KBM-7 (cell line): ENCODE measurements around the gene ABCA4.
"Not testable (repeated sequence)": the region's sequence is repeated elsewhere in the genome, so short reads cannot be mapped to it uniquely, and the experiment has no call there.

Source experiments
- DNase-seq: peaks from one replicate; pipeline ENCODE4 v3.0.0-alpha.2; 2015
- in situ Hi-C: fragments of 300-500 bp; cut with MboI; formaldehyde crosslinking; loops from 2 replicates; pipeline ENCODE4 v1.14.3; 2020; ENCODE audit warnings: low sequenced_read_pairs, low pct_unique_long_range_greater_than_20kb, mixed read lengths

ABCA4 gene

GRCh38 chr1:94000510-94001282 is 120.3 kb downstream of the ABCA4 start:
- in situ Hi-C loops = no loop called here
- DNase-seq = no peak

GRCh38 chr1:93999840-94000415 is 121.0 kb downstream of the ABCA4 start:
- no peak for DNase-seq
- in situ Hi-C loops = no loop called here

DNA sequence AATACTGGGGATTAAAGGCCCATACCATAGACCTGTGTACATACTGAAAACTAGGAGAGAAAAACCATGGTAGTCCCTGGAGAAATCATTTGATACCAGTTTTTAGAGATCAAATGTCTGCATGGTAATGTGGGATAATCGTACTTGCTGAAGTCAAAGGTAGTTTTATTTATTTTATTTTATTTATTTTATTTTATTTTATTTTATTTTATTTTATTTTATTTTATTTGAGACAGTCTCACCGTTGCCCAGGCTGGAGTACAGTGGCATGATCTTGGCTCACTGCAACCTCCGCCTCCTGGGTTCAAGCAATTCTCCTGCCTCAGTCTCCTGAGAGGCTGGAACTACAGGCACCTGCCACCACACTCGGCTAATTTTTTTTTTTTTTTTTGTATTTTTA is 122.4 kb downstream of the ABCA4 start:
- in situ Hi-C loops, DNase-seq: not testable (repeated sequence)

DNA sequence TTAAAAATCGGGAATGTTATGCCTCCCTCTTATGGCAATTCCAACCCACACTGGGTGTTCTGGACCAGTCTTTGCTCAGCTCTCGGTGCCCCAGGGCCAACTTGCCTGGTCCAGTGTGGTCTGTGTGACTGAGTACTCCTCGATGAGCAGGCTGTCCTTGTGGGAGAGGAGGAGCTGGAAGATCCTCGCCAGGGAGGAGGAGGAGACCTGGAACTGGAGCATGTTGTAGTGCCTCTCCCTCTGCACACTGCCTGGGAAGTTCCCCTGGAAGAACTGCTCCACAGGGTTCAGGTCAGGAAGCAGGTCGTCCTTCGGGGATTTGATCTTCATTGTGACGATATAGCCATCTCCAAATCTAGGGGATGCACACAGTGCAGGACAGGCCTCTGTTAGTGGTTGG is 123.2 kb downstream of the ABCA4 start:
- in situ Hi-C loops = no loop called here
- DNase-seq = no peak

GRCh38 chr1:93995837-93996536 is 125.0 kb downstream of the ABCA4 start:
- in situ Hi-C loops = no loop called here
- DNase-seq = no peak

GRCh38 chr1:93993731-93994130 is 127.2 kb downstream of the ABCA4 start:
- no peak for DNase-seq
- in situ Hi-C loops = no loop called here

DNA sequence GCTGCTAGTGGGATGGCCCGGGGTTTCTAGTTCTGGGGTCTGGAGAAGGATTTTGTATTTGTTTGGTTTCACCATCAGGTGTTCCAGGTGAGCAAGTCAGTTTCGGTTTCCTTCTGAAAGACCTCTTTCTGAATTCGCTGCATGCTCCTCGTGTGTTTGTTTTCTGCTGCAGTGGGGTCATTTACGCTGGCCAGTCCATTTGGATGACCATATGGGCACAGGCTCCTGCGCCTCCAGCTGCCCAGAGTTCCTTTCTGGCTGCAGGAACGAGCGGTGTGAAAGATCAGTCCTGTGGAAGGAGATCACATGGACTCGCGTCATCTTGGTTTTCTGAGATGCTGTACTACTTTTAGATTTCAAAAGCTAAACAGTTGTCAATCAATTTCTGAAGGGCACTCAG is 128.0 kb downstream of the ABCA4 start:
- no peak for DNase-seq
- in situ Hi-C loops = no loop called here

DNA sequence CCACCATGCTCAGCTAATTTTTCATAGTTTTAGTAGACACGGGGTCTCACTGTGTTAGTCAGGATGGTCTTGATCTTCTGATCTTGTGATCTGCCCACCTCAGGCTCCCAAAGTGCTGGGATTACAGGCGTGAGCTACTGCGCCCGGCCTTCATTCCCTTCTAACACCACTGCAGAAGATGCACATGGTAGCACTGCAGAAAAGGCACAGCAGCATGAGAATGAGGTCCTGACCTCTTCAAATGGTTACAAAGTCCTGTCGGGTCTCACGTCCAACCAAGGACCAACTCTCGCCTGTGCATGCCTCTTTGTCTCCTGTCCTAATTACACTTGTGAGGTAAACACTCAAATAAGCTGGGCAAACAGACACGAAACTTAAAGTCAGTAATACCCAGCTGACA is 128.8 kb downstream of the ABCA4 start:
- in situ Hi-C loops = no loop called here
- no peak for DNase-seq

- no peak for DNase-seq
- in situ Hi-C loops = no loop called here
Measured at GRCh38 chr1:93991271-93991670, 129.7 kb downstream of the ABCA4 start.

DNA sequence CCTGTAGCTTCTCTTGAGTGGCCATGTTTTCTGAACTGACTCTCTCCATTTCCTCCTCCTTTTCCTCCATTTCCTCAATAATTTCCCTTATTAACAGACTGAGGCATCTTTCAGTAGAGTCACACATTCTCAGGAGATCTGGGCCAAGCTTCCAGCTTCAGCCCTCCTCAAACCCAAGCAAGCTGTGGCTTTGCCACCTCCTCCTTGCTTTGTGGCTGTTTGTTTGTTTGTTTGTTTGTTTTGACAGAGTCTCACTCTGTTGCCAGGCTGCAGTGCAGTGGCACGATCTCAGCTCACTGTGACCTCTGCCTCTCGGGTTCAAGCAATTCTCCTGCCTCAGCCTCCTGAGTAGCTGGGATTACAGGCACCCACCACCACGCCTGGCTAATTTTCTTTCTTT is 130.5 kb downstream of the ABCA4 start:
- DNase-seq, in situ Hi-C loops: not testable (repeated sequence)

DNA sequence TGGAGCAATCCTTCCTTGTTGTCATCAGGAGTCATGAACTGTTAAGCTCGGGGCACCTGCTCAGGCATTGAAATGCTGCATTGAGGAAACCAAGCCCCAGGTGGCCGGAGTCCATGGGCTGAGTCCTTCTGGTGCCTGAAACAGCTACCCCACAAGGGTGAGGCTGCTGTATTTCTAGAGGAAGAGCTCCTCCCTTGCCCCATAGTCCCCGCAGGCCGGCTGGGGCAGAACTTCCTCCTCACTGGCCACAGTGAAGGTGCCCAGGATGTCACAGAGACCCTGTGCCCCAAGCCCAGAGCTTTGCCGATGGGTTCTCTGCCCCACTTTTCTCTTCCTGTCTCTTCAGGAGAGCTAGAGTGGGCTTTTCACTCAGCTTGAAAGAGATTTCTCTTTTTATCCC is 130.9 kb downstream of the ABCA4 start:
- DNase-seq = no peak
- in situ Hi-C loops = no loop called here

DNA sequence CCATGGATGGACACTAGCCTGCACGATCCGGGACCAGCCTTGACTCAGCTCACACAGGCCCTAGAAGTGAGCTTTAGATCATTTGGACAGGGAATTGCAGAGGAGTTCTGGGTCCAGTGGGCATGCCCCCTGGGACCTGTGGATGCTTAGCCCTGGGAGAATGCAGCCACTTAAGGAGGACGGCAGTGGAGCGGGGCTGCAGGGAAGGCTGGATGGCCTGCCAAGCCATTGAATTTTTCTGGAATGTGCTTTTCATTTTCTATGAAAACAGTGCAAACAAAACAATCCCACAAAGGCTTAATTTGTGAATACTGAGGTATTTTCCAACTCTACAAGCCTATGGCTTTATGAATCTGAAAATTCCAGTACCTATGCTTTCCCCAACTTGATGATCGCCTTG is 131.3 kb downstream of the ABCA4 start:
- in situ Hi-C loops = no loop called here
- DNase-seq = no peak

DNA sequence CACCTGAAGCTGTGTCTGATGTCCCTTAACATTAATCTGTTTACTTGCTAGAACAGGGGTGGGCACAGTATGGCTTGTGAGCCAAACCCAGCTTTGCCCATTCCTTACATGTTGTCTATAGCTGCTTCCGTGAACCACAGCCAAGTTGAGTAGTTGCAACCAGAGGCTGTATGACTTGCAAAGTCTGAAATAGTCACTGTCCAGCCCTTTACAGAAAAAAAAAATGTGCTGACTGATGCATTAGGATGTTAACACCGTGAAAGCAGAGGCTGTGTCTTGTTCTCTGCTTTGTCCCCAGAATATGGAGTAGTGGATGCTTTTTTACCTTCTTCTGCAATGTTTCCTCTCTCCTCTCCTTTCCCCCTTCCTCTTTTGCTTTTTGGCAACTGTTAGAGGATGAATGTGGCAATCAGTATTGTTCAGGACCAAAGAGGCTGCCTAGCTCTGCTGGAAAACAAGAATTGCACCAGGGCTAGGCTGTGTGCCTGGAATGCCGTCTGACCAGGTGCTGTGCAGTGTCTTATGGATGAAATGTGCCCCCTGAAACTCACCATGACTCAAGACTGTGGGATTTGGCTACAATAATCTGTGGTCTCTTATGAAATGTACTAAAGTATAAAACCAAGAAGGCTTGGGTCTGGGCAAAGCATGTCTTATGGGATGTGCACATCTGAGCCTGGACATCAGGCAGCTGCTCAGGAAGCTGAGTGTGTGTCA is 132.2 kb downstream of the ABCA4 start:
- in situ Hi-C loops = no loop called here
- no peak for DNase-seq

DNA sequence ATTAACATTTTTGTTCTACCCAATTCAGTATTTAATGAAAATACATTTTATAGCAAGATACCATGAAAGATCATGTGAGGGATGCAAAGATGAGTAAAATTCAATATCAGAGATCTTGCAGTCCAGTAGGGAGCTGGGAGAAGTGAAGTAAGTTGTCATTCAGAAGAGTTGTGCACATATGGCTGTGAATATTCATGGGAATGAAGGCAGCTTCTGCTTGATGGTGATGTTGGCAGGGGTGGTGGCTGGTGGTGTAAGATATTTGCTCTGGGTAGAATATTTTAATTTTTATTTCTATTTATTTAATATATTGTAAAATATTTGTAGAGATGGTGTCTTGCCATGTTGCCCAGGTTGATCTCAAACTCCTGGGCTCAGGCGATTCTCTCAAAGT is 139.7 kb downstream of the ABCA4 start:
- no peak for DNase-seq
- in situ Hi-C loops = no loop called here

GRCh38 chr1:93980320-93981273 is 140.4 kb downstream of the ABCA4 start:
- in situ Hi-C loops = no loop called here

DNA sequence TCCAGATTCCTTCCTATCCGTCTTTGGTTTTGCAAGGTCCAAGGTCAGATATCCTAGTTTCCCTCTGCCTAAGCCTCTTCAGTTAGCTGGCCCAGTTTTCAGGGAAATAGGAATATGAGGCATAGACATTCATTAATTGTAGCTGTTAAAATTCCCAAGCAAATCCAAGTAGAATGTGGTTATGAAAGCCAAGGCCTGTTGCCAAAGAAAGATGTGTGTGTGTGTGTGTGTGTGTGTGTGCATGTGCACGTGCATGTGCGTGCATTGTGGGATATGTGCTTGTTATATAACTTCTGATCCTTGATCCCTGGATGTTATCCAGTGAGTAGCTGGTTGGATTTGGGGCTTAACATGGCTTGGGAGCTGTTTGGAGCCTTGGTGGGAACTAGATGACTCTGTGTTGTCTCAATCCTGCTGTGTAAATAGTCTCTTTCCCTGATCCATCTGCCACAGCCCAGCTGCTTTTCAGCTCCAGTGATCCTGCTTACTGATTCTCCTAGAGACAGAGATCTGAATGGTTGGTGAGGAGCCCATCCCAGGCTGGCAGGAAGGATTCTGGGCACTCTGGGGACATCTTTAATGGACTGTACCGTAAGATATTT is 141.1 kb downstream of the ABCA4 start:
- in situ Hi-C loops = no loop called here
- no peak for DNase-seq

More at GRCh38 chr1:93980320-93981273, 140.4 kb downstream of the ABCA4 start:
- DNase-seq = peak; percentile 7

DNA sequence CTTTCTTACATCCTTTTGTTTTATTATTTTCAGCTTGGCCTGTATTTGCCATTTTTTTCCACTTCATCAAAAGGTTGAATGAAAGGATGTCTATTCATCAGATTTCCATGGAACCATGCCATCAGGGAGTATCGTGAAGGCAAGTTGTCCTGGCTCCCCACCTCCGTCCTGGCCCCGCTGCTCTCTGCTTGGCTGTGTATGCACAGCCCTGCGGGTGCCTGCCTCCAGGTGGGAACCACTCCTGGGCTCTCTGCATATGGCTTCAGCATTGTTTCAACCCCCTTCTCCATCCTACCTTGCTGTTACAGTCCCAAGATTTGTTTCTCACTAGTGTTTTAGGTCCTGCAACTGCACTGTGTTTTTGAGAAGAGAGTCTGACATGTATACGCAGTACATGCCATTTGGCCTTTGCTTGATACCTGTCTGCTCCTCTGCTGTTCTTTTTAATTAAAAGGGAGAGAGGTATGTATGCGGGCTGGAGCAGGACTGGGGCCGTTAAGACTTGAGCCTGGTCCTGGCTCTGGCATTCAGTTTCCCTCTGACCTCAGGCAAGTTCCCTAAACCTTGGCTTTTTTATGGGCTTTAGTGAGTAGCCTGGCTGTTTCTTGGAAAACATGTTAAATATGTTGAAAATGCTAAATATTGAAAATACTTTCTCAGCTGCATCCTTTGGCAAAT is 141.8 kb downstream of the ABCA4 start:
- DNase-seq = no peak
- in situ Hi-C loops = no loop called here

DNA sequence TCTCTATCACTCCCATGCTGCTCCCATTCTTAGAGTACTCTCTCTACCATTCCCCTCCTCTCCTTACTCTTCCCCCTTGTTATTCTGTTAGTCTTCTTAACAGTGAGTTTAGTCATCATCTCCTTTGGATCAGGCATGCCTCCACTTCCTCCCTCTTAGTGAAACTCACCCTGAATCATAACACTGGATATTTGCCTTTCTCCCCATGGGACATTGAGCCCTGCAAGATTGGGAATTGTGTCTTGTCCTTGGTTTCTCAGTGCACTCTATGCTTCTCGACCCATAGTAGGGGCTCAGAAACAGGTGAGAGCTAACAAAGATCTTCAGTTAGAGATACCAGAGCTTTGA is 143.4 kb downstream of the ABCA4 start:
- DNase-seq = no peak

More for the DNA sequence above, 143.4 kb downstream of the ABCA4 start:
- in situ Hi-C loops = no loop called here
